GM12801 (cell line): ENCODE data around the gene RABEP1.

Experiments
- TF ChIP-seq, protein P1 (sequence below): IDR thresholded peaks from one replicate; pipeline ENCODE4 v1.5.1; 2011; ENCODE audit warnings: control low read depth; ENCODE audit not compliant: insufficient read length; ENCODE audit errors: extremely low read depth

RABEP1 gene

GRCh38 chr17:5431949-5432556 lies 150.0 kb downstream of the RABEP1 start:
- TF ChIP-seq, protein P1, sequence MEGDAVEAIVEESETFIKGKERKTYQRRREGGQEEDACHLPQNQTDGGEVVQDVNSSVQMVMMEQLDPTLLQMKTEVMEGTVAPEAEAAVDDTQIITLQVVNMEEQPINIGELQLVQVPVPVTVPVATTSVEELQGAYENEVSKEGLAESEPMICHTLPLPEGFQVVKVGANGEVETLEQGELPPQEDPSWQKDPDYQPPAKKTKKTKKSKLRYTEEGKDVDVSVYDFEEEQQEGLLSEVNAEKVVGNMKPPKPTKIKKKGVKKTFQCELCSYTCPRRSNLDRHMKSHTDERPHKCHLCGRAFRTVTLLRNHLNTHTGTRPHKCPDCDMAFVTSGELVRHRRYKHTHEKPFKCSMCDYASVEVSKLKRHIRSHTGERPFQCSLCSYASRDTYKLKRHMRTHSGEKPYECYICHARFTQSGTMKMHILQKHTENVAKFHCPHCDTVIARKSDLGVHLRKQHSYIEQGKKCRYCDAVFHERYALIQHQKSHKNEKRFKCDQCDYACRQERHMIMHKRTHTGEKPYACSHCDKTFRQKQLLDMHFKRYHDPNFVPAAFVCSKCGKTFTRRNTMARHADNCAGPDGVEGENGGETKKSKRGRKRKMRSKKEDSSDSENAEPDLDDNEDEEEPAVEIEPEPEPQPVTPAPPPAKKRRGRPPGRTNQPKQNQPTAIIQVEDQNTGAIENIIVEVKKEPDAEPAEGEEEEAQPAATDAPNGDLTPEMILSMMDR, result no peak

- TF ChIP-seq, protein P1, result no peak
Measured at GRCh38 chr17:5434984-5435383, 152.9 kb downstream of the RABEP1 start.
